ENCODE data around the gene MAPK1IP1L.
"Not testable (repeated sequence)": the region's sequence is repeated elsewhere in the genome, so short reads cannot be mapped to it uniquely, and the experiment has no call there.

Gene MAPK1IP1L

DNA sequence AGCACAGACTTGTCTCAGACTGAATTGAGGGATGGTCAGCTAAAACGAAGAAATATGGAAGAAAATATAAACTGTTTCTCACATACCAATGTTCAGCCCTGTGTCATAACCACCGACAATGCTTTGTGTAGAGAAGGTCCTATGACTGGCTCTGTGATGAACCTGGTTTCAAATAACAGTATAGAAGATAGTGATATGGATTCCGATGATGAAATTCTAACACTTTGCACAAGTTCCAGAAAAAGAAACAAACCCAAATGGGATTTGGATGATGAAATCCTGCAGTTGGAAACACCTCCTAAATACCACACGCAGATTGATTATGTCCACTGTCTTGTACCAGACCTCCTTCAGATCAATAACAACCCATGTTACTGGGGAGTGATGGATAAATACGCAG is 7.9 kb upstream of the MAPK1IP1L start:
- DNase-seq (ENCODE audit: low spot score in 2 of 2): no peak
- peaks cover 8% of the 10 kb centered on the region; the same call in 1 of the 2 replicates for H3K4me1 ChIP-seq
- no peaks in the 10 kb centered on the region for H3K27me3 ChIP-seq (ENCODE audit: low read depth)
- peaks cover 4% of the 10 kb centered on the region for H3K36me3 ChIP-seq (replicated peaks)
- in situ Hi-C loops (cut with MboI; ENCODE audit: low sequenced_read_pairs): no loop called here
- H3K9me3 ChIP-seq: no peaks in the 10 kb centered on the region
- H3K4me3 ChIP-seq: no peak overlapping the region

DNA sequence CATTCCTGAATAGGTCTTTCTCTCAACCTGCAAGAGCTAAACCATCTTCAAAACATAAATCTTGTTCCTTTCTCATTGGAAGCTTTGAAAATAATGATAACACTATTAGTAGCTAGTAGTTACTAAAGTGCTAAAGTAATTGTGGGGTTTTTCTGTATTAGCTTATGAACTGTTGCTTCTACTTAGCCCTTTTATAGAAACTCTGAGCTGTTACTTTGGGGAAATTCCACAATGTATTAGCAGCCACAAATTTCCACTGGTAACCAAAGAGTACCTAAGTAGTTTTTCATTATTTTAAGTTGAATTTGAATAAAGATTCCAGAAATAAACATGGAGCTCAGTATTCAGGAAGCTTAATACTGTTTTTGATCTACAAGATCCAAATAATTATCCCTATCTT is 6.4 kb upstream of the MAPK1IP1L start:
- H3K4me3 ChIP-seq: no peak overlapping the region

DNA sequence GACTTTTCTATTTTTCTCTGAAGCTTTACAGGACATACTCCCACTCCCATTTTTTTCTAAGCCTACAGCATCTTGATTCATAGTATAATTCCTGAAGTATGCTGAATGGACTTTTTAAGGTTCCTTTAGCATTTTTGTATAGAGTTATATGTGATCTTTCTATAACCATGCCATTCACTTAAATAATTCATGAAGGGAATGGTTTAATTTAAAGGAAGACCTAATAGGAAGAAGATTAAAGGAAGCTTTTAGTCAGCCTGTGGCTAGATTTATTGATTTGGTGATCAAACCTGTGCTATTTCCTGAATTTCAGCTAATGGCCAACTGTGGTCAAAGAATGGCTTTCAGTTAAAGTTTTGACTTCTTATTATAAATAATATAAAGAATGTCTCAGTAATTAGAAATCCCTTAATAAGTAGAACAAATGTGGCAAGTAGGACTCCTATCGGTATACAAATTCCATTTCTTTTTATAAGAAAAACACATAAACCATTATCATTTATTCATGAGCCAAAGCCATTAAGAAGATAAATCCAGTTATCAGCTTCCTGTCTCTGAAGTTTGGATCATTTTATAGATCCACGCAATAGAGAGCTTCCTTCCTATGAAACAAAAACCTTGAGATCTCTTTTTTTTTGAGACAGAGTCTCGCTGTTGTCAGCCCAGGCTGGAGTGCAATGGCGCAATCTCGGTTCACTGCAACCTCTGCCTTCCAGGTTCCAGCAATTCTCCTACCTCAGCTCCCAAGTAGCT is 4.0 kb upstream of the MAPK1IP1L start:
- no peaks in the 10 kb centered on the region for H3K27me3 ChIP-seq (ENCODE audit: low read depth)
- H3K9me3 ChIP-seq: no peaks in the 10 kb centered on the region
- in situ Hi-C loops (cut with MboI; ENCODE audit: low sequenced_read_pairs): no loop called here
- H3K4me1 ChIP-seq: peaks cover 6% of the 10 kb centered on the region
- DNase-seq (ENCODE audit: low spot score in 2 of 2): no peak
- peaks cover 8% of the 10 kb centered on the region for H3K36me3 ChIP-seq (replicated peaks)
- H3K4me3 ChIP-seq: no peak overlapping the region

More for the DNA sequence above, 6.4 kb upstream of the MAPK1IP1L start:
- no peak for DNase-seq (ENCODE audit: low spot score in 2 of 2)
- H3K36me3 ChIP-seq (replicated peaks): peaks cover 4% of the 10 kb centered on the region
- peaks cover 8% of the 10 kb centered on the region; the same call in 1 of the 2 replicates for H3K4me1 ChIP-seq
- H3K27me3 ChIP-seq (ENCODE audit: low read depth): no peaks in the 10 kb centered on the region
- in situ Hi-C loops (cut with MboI; ENCODE audit: low sequenced_read_pairs): no loop called here
- H3K9me3 ChIP-seq: no peaks in the 10 kb centered on the region

DNA sequence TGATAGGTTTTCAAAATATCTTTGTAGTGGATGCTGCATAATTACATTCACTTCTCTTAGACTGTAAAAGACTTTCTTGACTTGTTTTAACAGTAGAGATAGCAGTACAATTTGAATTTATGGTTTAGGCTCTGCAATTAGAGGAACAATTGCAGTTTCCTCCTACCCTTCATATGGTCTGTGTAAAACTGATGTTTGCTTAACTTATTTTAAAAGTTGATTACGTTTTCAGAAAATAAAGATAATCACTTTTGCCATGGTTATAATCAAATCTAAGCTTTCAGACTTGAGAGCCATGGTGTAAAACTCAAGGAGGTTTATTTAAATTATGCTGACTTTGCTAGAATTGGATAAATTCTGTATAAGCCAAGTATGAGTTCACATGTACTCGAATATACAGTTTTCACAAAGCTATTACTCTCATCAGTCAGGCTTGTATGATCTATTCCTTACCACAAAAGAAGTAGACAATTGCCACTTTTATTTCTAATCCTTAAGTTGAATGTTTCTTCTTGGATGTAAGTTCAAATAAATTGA is 2.5 kb upstream of the MAPK1IP1L start:
- no peak for DNase-seq (ENCODE audit: low spot score in 2 of 2)
- H3K4me3 ChIP-seq: no peak overlapping the region
- H3K36me3 ChIP-seq (replicated peaks): peaks cover 10% of the 10 kb centered on the region
- no peaks in the 10 kb centered on the region for H3K27me3 ChIP-seq (ENCODE audit: low read depth)
- H3K4me1 ChIP-seq: peaks cover 19% of the 10 kb centered on the region
- in situ Hi-C loops (cut with MboI; ENCODE audit: low sequenced_read_pairs): no loop called here
- no peaks in the 10 kb centered on the region for H3K9me3 ChIP-seq

DNA sequence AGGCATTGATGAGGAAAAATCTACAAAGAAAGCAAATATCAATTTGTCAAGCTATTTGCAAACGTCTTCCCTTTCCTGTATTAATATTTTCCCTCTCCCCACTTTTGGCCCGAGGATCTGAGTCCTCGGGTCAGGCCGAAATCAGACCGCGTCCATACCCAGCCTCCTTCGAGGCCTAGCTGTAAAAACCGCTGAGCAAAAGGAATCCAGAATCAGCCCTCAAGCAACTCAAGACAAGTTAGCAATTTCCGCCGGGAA is 353 bp upstream of the MAPK1IP1L start:
- peak overlapping the region; percentile 100 for H3K4me3 ChIP-seq
- no peaks in the 10 kb centered on the region for H3K9me3 ChIP-seq
- peaks cover 23% of the 10 kb centered on the region for H3K4me1 ChIP-seq
- no peak for DNase-seq (ENCODE audit: low spot score in 2 of 2)
- peaks cover 26% of the 10 kb centered on the region for H3K36me3 ChIP-seq (replicated peaks)
- in situ Hi-C loops (cut with MboI; ENCODE audit: low sequenced_read_pairs): no loop called here
- H3K27me3 ChIP-seq (ENCODE audit: low read depth): no peaks in the 10 kb centered on the region

DNA sequence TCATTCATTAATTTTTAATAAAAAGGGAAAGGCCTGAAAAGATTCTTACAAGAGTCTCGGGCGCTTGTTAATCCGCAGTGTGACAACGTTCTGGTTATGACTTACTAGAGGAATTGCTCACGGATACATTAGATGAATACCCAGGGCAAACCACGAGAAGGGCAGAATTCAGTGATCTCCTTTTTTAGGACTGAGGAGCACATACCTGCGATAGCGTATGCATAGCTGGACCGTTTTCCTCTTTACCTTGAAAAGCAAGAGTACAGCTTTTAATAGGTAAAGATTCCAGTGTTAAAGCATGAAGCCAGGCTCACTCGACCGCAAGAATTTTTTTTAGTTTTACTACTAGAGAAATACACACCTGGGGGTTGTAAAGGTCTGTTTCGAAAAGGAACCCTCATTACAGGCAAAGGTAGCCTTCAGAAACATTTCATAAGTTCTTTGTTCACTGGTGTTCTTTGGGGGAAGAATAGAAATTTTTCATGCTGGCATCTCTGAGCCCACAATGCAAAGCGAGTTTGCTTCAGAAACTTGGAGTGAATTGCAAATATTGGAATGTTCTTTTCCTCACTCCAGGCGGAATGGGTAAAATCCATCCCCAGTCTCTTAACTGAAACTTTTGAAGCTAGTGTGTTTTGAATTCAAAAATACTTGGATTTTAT is 953 bp downstream of the MAPK1IP1L start:
- peak in 1 of 2 experiments; percentile 42 for DNase-seq (ENCODE audit: low spot score in 2 of 2)

DNA sequence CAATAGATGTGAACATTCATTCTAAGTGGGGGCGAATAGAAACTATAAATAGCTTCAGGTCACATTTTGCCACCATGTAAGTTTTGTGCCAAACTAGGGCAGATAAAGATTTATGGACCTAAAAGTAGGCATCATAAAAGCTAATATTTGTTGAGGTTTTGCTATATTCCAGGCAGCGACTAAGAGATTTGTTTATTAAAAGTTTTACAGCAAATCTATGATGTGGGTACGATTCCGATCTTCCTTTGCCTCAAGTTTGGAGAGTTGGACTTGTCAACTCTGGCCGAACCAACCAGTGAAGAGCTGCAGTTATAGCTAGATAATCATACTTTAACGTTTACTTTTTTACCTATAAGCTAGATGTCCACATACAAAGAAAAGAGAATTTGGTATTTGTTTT is 1.6 kb downstream of the MAPK1IP1L start:
- in situ Hi-C loops (cut with MboI; ENCODE audit: low sequenced_read_pairs): no loop called here

More for the DNA sequence above, 953 bp downstream of the MAPK1IP1L start:
- Histone ChIP-seq H3K36me3 (replicated peaks) (peaks cover 30% of the 10 kb centered on the region), H3K4me1 (peaks cover 23% of the 10 kb centered on the region), H3K9me3 (no peaks in the 10 kb centered on the region), H3K4me3 (peak overlapping the region; percentile 100), H3K27me3 (ENCODE audit: low read depth) (no peaks in the 10 kb centered on the region)
- in situ Hi-C loops (cut with MboI; ENCODE audit: low sequenced_read_pairs): no loop called here

DNA sequence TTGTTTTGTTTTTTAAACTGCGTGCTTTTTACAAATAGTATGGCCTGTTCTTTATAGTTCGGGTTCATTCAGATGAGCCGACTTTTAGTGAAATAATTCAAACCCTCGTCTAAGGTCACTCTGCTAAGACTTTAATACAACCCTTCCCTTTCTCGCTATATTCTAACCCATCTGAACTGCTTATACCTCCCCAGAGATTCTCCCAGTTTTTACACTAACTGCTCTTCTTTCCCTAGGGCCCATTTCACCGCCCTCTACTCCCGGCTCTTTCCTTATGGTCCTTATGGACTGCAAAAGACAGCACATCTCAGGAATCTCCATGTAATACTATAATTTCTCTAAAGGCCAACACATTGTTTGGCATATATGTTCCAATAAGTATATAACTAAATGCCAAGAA is 2.1 kb downstream of the MAPK1IP1L start:
- H3K36me3 ChIP-seq (replicated peaks): peaks cover 30% of the 10 kb centered on the region
- H3K27me3 ChIP-seq (ENCODE audit: low read depth): no peaks in the 10 kb centered on the region
- no peaks in the 10 kb centered on the region for H3K9me3 ChIP-seq
- H3K4me3 ChIP-seq: peak overlapping the region; percentile 100
- peaks cover 23% of the 10 kb centered on the region for H3K4me1 ChIP-seq
- DNase-seq (ENCODE audit: low spot score in 2 of 2): no peak
- in situ Hi-C loops (cut with MboI; ENCODE audit: low sequenced_read_pairs): no loop called here

More for the DNA sequence above, 1.6 kb downstream of the MAPK1IP1L start:
- no peaks in the 10 kb centered on the region for H3K9me3 ChIP-seq
- DNase-seq (ENCODE audit: low spot score in 2 of 2): no peak
- peak overlapping the region; percentile 100 for H3K4me3 ChIP-seq
- H3K27me3 ChIP-seq (ENCODE audit: low read depth): no peaks in the 10 kb centered on the region
- peaks cover 30% of the 10 kb centered on the region for H3K36me3 ChIP-seq (replicated peaks)
- H3K4me1 ChIP-seq: peaks cover 23% of the 10 kb centered on the region

DNA sequence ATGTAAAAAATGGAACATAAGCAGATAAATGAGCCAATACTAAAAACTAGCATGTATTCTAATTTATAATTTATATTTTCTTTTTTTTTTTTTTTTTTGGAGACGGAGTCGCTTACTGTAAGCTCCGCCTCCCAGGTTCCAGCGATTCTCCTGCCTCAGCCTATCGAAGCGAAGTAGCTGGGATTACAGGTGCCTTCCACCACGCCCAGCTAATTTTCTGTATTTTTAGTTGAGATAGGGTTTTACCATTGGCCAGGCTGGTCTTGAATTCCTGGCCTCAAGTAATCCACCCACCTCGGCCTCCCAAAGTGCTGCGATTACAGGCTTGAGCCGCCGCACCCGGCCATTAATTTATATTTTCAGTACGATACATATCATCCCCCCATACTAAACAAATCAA is 2.7 kb downstream of the MAPK1IP1L start:
- in situ Hi-C loops (cut with MboI; ENCODE audit: low sequenced_read_pairs): no loop called here
- peaks cover 23% of the 10 kb centered on the region for H3K4me1 ChIP-seq
- peaks cover 30% of the 10 kb centered on the region for H3K36me3 ChIP-seq (replicated peaks)

DNA sequence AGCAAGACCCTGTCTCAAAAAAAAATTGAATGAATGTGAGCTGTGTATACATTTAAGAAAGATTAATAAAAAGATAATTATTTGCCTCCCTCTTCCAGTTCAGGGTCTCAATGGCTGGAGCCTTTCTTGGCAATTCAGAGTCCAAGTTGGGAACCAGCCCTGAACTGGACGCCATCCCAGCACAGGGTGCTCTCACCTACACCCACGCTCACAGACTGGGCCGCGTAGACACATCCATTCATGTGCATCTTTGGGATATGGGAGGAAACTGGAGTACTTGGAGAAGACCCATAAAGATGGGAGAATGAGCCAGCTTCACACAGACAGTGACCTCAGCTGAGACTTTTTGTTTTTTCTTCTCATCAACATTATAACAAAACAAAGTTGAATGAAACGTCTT is 6.5 kb downstream of the MAPK1IP1L start:
- Histone ChIP-seq H3K36me3 (replicated peaks) (peaks cover 60% of the 10 kb centered on the region), H3K4me3 (no peak overlapping the region), H3K9me3 (no peaks in the 10 kb centered on the region), H3K27me3 (ENCODE audit: low read depth) (no peaks in the 10 kb centered on the region), H3K4me1 (peaks cover 13% of the 10 kb centered on the region)
- in situ Hi-C loops (cut with MboI; ENCODE audit: low sequenced_read_pairs): no loop called here
- no peak for DNase-seq (ENCODE audit: low spot score in 2 of 2)

More for the DNA sequence above, 2.7 kb downstream of the MAPK1IP1L start:
- H3K9me3 ChIP-seq: no peaks in the 10 kb centered on the region
- H3K27me3 ChIP-seq (ENCODE audit: low read depth): no peaks in the 10 kb centered on the region
- DNase-seq (ENCODE audit: low spot score in 2 of 2): no peak
- no peak overlapping the region for H3K4me3 ChIP-seq

DNA sequence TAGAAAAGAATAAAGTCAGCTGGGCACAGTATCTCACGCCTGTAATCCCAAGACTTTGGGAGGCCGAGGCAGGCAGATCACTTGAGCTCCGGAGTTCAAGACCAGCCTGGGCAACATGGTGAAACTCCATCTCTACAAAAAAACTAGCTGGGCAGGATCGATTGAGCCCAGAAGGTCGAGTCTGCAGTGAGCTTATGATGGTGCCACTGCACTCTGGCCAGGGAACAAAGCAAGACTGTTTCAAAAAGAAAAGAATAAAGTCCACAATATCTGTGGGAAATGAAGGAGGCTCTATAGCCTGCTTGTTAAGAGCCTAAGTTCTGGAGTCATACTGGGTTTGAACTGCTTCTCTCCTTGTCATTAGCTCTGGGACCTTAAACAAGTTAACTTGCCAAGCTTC is 7.9 kb downstream of the MAPK1IP1L start:
- H3K36me3 ChIP-seq (replicated peaks): peaks cover 61% of the 10 kb centered on the region

DNA sequence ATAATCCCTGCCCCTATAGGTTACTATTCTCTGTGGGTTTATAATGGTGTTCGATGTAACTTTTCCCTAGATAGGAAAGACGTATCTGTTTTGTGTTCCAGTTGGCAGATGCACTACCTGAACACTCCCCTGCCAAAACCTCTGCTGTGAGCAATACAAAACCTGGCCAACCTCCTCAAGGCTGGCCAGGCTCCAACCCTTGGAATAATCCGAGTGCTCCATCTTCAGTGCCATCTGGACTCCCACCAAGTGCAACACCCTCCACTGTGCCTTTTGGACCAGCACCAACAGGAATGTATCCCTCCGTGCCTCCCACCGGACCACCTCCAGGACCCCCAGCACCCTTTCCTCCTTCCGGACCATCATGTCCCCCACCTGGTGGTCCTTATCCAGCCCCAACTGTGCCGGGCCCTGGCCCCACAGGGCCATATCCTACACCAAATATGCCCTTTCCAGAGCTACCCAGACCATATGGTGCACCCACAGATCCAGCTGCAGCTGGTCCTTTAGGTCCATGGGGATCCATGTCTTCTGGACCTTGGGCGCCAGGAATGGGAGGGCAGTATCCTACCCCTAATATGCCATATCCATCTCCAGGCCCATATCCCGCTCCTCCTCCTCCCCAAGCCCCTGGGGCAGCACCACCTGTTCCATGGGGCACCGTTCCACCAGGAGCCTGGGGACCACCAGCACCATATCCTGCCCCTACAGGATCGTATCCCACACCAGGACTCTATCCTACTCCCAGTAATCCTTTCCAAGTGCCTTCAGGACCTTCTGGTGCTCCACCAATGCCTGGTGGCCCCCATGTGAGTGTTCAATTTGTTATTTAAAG is 11.3 kb downstream of the MAPK1IP1L start:
- no peaks in the 10 kb centered on the region for H3K9me3 ChIP-seq
- H3K4me1 ChIP-seq: no peaks in the 10 kb centered on the region; the same call in 1 of the 2 replicates
- peaks cover 66% of the 10 kb centered on the region for H3K36me3 ChIP-seq (replicated peaks)
- H3K27me3 ChIP-seq (ENCODE audit: low read depth): no peaks in the 10 kb centered on the region
- in situ Hi-C loops (cut with MboI; ENCODE audit: low sequenced_read_pairs): no loop called here
- no peak overlapping the region for H3K4me3 ChIP-seq
- DNase-seq (ENCODE audit: low spot score in 2 of 2): no peak

More for the DNA sequence above, 7.9 kb downstream of the MAPK1IP1L start:
- no peak for DNase-seq (ENCODE audit: low spot score in 2 of 2)
- Histone ChIP-seq H3K4me1 (peaks cover 4% of the 10 kb centered on the region; the same call in 1 of the 2 replicates), H3K27me3 (ENCODE audit: low read depth) (no peaks in the 10 kb centered on the region), H3K4me3 (no peak overlapping the region), H3K9me3 (no peaks in the 10 kb centered on the region)
- in situ Hi-C loops (cut with MboI; ENCODE audit: low sequenced_read_pairs): no loop called here

DNA sequence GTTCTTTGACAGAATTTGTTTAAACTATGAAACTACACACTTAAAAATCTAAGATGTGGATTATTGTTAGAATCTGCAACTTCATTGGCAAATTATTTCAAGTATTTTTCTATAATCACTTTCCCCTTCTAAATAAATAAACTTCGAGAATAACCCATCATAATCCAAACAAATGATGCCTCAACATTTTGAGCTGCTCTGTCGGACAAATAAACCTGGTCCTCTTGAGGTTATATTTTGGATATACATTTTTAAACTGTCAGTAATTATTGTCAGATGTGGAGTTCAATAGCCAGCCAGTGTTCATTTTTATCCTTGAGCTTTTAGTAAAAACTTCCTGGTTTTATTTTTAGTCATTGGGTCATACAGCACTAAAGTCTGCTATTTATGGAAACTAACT is 13.4 kb downstream of the MAPK1IP1L start:
- peaks cover 61% of the 10 kb centered on the region for H3K36me3 ChIP-seq (replicated peaks)
- in situ Hi-C loops (cut with MboI; ENCODE audit: low sequenced_read_pairs); H3K4me3 ChIP-seq; H3K27me3 ChIP-seq (ENCODE audit: low read depth); H3K4me1 ChIP-seq; DNase-seq (ENCODE audit: low spot score in 2 of 2); H3K9me3 ChIP-seq: not testable (repeated sequence)
